Mammary epithelial cell (primary cell): ENCODE measurements around the gene ANTXR1.

Experiments
- EZH2 ChIP-seq: IDR thresholded peaks from 2 replicates; pipeline ENCODE4 v1.6.1; 2012; ENCODE audit warnings: low read length, inconsistent platforms, borderline replicate concordance
- TF ChIP-seq, protein P1 (sequence below), 2 donors: IDR thresholded peaks in 1 of 2; conservative IDR thresholded peaks in 1 of 2; 2 replicates each; pipeline ENCODE4 v1.5.1; 2011 to 2012; ENCODE audit warnings: inconsistent platforms in 2 of 2, low read length in 2 of 2, mild to moderate bottlenecking in 2 of 2, control low read depth in 1 of 2, low read depth in 1 of 2; ENCODE audit not compliant: insufficient read depth in 1 of 2; ENCODE audit errors: extremely low read depth in 1 of 2

DNA sequence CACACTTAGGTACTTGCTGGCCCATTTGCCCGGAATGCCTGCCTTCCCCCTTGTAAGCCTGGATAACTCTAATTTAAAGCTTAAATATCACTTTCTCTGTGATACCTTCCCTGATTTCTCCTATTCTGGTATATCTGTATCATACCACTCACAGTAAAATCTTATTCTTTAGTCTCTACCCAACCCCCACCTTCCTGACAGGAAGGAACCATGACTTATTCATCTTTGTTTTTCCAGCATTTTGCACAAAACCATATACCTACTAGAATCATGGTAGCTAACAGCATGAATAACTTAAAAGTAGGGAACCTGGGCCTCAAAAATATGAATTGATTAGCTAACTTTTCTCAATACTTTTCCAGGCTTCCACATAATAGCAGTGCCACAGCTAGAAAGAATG lies 262.5 kb downstream of the ANTXR1 start:
- TF ChIP-seq, protein P1, sequence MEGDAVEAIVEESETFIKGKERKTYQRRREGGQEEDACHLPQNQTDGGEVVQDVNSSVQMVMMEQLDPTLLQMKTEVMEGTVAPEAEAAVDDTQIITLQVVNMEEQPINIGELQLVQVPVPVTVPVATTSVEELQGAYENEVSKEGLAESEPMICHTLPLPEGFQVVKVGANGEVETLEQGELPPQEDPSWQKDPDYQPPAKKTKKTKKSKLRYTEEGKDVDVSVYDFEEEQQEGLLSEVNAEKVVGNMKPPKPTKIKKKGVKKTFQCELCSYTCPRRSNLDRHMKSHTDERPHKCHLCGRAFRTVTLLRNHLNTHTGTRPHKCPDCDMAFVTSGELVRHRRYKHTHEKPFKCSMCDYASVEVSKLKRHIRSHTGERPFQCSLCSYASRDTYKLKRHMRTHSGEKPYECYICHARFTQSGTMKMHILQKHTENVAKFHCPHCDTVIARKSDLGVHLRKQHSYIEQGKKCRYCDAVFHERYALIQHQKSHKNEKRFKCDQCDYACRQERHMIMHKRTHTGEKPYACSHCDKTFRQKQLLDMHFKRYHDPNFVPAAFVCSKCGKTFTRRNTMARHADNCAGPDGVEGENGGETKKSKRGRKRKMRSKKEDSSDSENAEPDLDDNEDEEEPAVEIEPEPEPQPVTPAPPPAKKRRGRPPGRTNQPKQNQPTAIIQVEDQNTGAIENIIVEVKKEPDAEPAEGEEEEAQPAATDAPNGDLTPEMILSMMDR (conservative IDR thresholded peaks at IDR 0.05 in 1 of 2, IDR thresholded peaks at IDR 0.05 in 1 of 2; ENCODE audit: extremely low read depth in 1 of 2, insufficient read depth in 1 of 2, low read depth in 1 of 2, low read length in 2 of 2), result no peak
- TF ChIP-seq EZH2, result no peak
